ENCODE measurements around the gene PREPL. TPM values are rescaled to one million over a fixed set of nuclear protein-coding genes. Genes with fewer than 3 reads are reported as not detected.

The PREPL gene
- total and polyA plus RNA-seq, 2 of the 8 experiments (the other 6 are each of a cell fraction or from before 2014, with no cell fraction given), result 13.6 to 38.9 TPM

- no peak for TF ChIP-seq ZNF274 (IDR thresholded peaks at IDR 0.05; ENCODE audit: borderline replicate concordance, extremely low read depth, low read length)
- TF ChIP-seq GABPA (IDR thresholded peaks at IDR 0.05; ENCODE audit: borderline replicate concordance, insufficient read depth, low read length), result no peak
- TF ChIP-seq CTBP2 (IDR thresholded peaks at IDR 0.05; ENCODE audit: borderline replicate concordance, insufficient read depth, insufficient read length, low read length), result no peak
- no peak for TF ChIP-seq POLR2AphosphoS5 (IDR thresholded peaks at IDR 0.05; ENCODE audit: low read depth, low read length)
- TF ChIP-seq USF2 (IDR thresholded peaks at IDR 0.05; ENCODE audit: low read length), result no peak
- no peak for TF ChIP-seq RNF2 (IDR thresholded peaks at IDR 0.05; ENCODE audit: borderline replicate concordance, low read depth, low read length, missing control alignments, poor library complexity, severe bottlenecking)
- no peak for TF ChIP-seq GTF2F1 (IDR thresholded peaks at IDR 0.05; ENCODE audit: borderline replicate concordance, low read depth, low read length)
- no peak for TF ChIP-seq HDAC2 (IDR thresholded peaks at IDR 0.05; ENCODE audit: borderline replicate concordance in 1 of 2, low read depth in 2 of 2, low read length in 2 of 2)
- no peak for TF ChIP-seq CHD2 (IDR thresholded peaks at IDR 0.05; ENCODE audit: low read length)
Measured at GRCh38 chr2:44348400-44348799, 12.9 kb downstream of the PREPL start (continued).

Data from H1 (cell line).